ENCODE results near the gene CHCHD5.

CHCHD5 gene

GRCh38 chr2:112623913-112624777 lies 39.7 kb downstream of the CHCHD5 start:
- no peak for DNase-seq (ENCODE audit: low read depth, low spot score)

GRCh38 chr2:112625474-112626114 lies 41.2 kb downstream of the CHCHD5 start:
- DNase-seq (ENCODE audit: low read depth, low spot score), result no peak

DNA sequence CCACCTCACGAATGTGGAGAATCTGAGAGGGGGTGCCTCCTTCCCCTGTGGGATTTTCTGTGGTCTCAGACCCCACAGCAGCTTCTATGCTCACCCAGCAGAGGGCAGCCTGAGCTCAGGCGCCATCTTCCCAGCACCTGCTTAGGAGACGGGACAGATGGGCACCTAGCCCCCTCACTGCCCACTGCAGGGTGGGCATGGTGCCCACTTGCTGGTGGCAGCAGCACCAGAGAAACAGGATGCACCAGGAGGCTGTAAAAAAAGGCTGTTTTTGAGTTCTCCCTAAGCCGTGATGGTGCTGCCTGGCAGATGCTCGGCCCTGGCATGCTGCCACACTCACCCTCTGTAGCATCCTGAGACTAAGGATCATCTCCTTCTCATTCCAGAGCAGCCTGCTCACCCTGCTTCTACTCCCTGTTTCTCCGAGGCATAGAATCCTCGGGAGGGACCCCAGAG lies 42.2 kb downstream of the CHCHD5 start:
- DNase-seq (ENCODE audit: low read depth, low spot score), result no peak

GRCh38 chr2:112627060-112628040 lies 42.9 kb downstream of the CHCHD5 start:
- no peak for DNase-seq (ENCODE audit: low read depth, low spot score)

DNA sequence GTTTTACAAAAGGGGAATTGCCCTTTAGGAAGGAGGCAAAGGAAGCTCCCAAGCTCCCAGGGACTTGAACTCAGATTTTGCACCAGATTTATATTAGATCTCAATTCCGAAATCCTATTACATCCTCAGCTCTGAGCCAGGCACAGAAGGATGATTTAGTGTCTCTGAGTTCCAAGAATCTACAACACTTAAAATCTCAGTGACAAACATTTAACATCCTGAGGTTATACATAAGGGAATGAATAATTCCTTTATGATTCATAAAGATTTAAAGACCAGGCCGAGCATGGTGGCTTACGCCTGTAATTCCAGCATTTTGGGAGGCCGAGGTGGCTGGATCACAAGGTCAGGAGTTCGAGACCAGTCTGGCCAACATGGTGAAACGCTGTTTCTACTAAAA lies 44.8 kb downstream of the CHCHD5 start:
- DNase-seq (ENCODE audit: low read depth, low spot score), result no peak

- DNase-seq (ENCODE audit: low read depth, low spot score), result no peak
These were observed 45.4 kb downstream of the CHCHD5 start for GRCh38 chr2:112629823-112630222.

DNA sequence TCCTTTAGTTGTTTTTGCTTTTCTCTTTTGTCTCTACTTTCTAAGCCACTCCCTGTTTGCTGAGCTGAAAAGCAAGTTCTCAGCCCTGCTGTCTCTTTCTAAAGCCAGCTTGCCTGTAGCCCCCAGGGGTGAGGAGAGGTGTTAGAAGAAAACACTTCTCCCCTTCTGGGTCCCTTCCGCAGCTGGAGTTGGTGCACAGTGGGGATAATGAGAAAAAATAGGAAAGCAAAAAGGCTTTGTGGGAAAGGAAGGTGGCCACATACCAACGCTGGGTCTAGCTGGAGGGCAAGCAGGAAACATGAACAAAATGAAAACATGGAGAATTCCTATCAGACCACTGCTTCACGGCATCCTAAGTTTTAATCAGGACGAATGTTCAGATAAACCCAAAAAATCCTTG lies 45.9 kb downstream of the CHCHD5 start:
- DNase-seq (ENCODE audit: low read depth, low spot score), result no peak

DNA sequence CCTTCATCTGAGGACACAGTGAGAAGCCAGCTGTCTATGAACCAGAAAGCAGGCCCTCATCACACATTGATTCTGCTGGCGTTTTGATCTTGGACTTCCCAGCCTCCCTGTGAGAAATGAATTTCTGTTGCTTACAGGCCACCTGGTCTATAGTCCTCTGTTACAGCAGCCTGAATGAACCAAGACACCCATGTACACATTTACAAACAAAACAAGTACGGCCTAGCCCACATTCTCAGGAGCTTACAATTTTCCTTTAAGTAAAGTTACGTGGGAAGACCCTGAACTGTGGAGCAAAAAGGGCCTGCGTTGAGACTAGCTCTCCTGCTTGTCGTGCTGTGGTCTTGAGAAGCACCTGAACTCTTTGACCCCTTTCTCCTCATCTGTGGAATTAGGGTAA lies 49.3 kb downstream of the CHCHD5 start:
- DNase-seq (ENCODE audit: low read depth, low spot score), result no peak

GRCh38 chr2:112634153-112634873 lies 49.9 kb downstream of the CHCHD5 start:
- DNase-seq (ENCODE audit: low read depth, low spot score), result no peak

DNA sequence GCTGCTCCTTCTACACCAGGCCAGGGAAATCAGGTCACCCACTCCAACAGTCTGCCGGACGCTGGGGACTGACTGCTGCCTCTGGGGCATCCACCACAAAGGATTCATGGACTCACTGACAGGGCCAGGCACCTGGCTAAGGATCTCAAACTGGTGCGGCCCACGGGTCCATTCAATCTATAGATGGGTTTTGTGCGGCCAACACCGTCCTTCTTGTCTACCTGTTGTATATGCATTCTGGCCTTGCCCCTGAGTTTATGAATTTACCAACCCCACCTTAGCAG lies 50.4 kb downstream of the CHCHD5 start:
- no peak for DNase-seq (ENCODE audit: low read depth, low spot score)

- no peak for DNase-seq (ENCODE audit: low read depth, low spot score)
These were observed 52.3 kb downstream of the CHCHD5 start for GRCh38 chr2:112636605-112637288.

DNA sequence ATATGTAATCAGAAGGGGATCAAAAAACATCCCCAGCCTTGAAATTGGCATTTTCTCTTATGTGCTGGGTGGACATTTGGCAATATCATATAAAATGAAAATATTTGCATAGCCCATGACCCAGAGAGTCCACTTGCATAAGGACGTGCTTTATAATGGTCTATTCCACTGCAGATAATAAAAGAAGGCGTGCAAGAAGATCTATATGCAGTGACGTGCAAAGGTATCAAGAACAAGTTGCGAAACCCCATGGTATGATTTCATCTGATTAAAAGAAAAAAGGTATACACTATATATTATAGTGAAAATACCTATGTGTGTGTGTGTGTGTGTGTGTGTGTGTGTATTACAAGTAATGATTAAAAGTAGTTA lies 52.9 kb downstream of the CHCHD5 start:
- no peak for DNase-seq (ENCODE audit: low read depth, low spot score)
